ENCODE measurements around the gene ESPNL.
"Not testable (repeated sequence)": the region's sequence is repeated elsewhere in the genome, so short reads cannot be mapped to it uniquely, and the experiment has no call there.

The ESPNL gene

GRCh38 chr2:238100821-238101771 is 956 bp downstream of the ESPNL start:
- DNase-seq, result peak; percentile 45

- peak; percentile 51 for DNase-seq
Measured at GRCh38 chr2:238101891-238102841, 2.0 kb downstream of the ESPNL start.

GRCh38 chr2:238102865-238103264 is 2.7 kb downstream of the ESPNL start:
- DNase-seq, result peak; percentile 36

GRCh38 chr2:238103465-238104225 is 3.5 kb downstream of the ESPNL start:
- DNase-seq, result peak; percentile 44

GRCh38 chr2:238104226-238104690 is 4.1 kb downstream of the ESPNL start:
- peak; percentile 43 for DNase-seq

- peak; percentile 49 for DNase-seq
Measured at GRCh38 chr2:238104691-238105371, 4.7 kb downstream of the ESPNL start.

- peak; percentile 48 for DNase-seq
Measured at GRCh38 chr2:238105506-238106338, 5.6 kb downstream of the ESPNL start.

GRCh38 chr2:238106339-238106697 is 6.2 kb downstream of the ESPNL start:
- no peak for DNase-seq

- DNase-seq, result peak; percentile 49
Measured at GRCh38 chr2:238106698-238107524, 6.8 kb downstream of the ESPNL start.

GRCh38 chr2:238107525-238108422 is 7.6 kb downstream of the ESPNL start:
- no peak for DNase-seq

- DNase-seq, result no peak
Measured at GRCh38 chr2:238108423-238109183, 8.5 kb downstream of the ESPNL start.

- DNase-seq, result no peak
Measured at GRCh38 chr2:238113611-238114010, 13.5 kb downstream of the ESPNL start.

- DNase-seq, result no peak
Measured at GRCh38 chr2:238114331-238114841, 14.2 kb downstream of the ESPNL start.

GRCh38 chr2:238114851-238115660 is 14.9 kb downstream of the ESPNL start:
- no peak for DNase-seq

- DNase-seq, result not testable (repeated sequence)
Measured at GRCh38 chr2:238115709-238116108, 15.6 kb downstream of the ESPNL start.

- DNase-seq, result no peak
Measured at GRCh38 chr2:238116298-238117198, 16.4 kb downstream of the ESPNL start.
